Right lobe of liver (tissue), 4 donors: ENCODE results near the gene GALNT12.

Experiments
- POLR2A ChIP-seq: fragments of 450-650 bp; IDR thresholded peaks from one replicate; pipeline ENCODE4 v1.6.1; 2017; ENCODE audit warnings: antibody characterized with exemption, mild to moderate bottlenecking
- TF ChIP-seq, protein P1 (sequence below), 4 donors: fragments of 200-600 bp in 3 of 4; fragments of 450-650 bp in 1 of 4; IDR thresholded peaks; one replicate each; pipeline versions ENCODE4 v1.5.1 to v1.8.0; 2016 to 2022; ENCODE audit warnings: antibody characterized with exemption in 4 of 4, mild to moderate bottlenecking in 2 of 4
- donor health status: DM: no; HTN: no; CAD: no.
- donor health status: DM: no; HTN: no; CAD: no.
- donor health status: DM: no; HTN: yes; CAD: no.

DNA sequence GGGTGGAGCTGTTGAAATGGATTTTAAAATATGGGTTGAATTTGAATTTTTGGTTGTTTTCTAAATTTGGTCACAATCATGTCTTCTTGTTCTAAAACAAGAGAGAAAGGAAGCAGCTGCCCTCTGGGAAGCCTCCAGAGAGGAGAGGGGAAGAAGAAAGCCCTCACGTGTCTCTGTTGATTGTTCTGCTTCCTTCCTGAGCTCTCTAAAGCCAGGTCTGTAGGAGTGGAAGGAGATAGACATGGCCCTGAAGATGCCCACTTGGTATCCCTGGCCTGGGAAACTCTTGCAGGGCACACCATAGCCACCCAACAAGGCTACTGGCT lies 59.6 kb downstream of the GALNT12 start:
- TF ChIP-seq, protein P1, sequence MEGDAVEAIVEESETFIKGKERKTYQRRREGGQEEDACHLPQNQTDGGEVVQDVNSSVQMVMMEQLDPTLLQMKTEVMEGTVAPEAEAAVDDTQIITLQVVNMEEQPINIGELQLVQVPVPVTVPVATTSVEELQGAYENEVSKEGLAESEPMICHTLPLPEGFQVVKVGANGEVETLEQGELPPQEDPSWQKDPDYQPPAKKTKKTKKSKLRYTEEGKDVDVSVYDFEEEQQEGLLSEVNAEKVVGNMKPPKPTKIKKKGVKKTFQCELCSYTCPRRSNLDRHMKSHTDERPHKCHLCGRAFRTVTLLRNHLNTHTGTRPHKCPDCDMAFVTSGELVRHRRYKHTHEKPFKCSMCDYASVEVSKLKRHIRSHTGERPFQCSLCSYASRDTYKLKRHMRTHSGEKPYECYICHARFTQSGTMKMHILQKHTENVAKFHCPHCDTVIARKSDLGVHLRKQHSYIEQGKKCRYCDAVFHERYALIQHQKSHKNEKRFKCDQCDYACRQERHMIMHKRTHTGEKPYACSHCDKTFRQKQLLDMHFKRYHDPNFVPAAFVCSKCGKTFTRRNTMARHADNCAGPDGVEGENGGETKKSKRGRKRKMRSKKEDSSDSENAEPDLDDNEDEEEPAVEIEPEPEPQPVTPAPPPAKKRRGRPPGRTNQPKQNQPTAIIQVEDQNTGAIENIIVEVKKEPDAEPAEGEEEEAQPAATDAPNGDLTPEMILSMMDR (IDR thresholded peaks at IDR 0.05): no peak
- TF ChIP-seq POLR2A: no peak
